ENCODE results near the gene NAA80.

The NAA80 gene

DNA sequence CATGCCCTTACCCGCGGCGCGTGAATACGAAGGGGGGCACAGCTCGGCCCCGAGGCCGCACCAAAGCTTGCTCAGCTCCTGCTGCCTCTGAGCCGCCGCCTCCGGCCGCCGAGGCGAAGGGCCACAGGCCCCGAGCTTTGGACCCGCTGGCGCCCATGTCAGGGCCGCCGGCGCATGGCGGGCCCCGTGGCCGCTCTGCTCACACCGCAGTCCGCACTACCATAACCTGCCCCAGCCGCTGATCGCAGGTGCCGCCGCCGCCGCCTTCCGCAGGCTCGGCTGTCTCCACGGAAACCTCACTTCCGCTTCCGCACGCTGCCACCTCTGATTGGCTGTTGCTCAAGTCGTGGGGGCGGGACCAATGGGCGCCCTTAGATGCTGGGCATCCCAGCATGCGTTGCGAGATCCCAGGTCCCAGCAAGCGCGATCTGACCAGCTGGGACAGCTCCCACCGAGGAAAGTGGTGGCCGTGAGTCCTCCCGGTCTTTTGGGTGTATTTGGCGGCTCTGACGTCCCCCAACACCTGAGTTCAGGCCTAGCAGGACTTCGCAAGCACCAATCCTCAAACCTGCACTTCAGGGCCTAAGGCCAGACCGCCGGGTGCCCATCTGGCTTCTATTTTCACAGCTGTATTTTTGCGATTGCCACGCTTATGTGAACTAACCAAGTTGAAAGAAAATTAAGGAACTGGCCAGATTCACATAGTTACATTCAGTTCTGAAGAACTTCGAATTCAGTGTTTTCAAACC lies 28.9 kb upstream of the NAA80 start, which contains the start of gene TUSC2:
Gene TUSC2, minus strand, starts transcription at position 281 of the 749 bp plus-strand sequence. Its CDS starts 124 bp downstream, at position 157.
- DNase-seq (ENCODE audit: low read depth), result peak; percentile 90

DNA sequence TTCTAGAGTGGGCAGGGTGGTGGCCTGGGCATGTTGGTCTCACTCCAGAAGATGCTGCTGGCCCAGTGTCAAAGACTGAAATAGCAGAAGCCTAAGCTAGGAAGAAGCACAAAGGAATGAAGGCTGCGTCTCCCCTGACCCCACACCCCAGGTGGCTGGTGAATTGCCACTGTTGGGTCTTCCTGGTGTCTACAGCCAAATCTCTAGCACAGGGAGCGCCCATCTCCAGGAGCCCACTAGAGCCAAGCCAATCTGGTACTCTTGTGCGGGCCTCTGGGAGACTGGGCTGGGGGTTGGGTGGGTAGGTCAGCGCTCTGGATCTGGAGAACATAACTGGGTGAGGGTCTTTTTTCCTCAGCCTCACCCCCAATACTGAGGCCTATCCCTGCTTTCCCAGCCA lies 27.9 kb upstream of the NAA80 start:
- DNase-seq (ENCODE audit: low read depth), result no peak

- DNase-seq (ENCODE audit: low read depth), result no peak
Measured at GRCh38 chr3:50326182-50326541, 27.0 kb upstream of the NAA80 start.

GRCh38 chr3:50325497-50326181 lies 26.4 kb upstream of the NAA80 start:
- no peak for DNase-seq (ENCODE audit: low read depth)

- DNase-seq (ENCODE audit: low read depth), result no peak
Measured at GRCh38 chr3:50325113-50325480, 25.9 kb upstream of the NAA80 start.

DNA sequence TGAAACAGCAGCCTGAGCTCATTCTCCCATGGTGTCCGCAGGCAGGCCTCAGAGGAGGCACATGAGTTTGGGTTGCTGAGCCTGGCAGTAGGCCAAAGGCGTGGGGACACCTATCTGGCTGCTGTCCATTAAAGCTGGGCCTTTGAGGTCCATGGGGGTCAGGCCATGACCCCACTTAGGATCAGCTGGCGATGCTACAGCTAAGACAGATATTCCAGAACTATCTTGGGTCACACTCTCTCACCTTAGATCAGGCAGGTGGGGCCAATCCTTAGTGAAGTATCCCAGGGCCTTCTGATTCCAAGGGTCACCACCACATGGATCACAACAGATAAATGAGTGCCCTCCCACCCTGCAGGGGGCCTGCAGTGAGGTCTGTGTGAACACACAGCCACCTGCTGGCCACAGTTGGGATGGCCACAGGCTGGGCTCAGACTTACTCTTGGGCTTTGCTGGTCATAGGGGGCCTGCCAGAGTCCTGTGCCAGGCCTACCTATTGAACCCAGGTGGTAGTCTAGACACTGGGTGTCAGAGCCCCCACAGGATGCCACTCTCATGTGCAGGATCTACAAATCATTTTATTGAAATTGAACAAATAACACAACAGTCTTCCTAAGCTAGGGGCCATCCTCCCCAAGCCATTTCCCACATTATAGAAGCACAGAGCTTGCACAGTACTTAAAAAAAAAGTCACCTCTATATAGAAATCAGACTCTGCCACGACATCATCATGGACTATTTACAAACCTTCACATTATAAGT lies 25.3 kb upstream of the NAA80 start:
- DNase-seq (ENCODE audit: low read depth), result peak; percentile 52

DNA sequence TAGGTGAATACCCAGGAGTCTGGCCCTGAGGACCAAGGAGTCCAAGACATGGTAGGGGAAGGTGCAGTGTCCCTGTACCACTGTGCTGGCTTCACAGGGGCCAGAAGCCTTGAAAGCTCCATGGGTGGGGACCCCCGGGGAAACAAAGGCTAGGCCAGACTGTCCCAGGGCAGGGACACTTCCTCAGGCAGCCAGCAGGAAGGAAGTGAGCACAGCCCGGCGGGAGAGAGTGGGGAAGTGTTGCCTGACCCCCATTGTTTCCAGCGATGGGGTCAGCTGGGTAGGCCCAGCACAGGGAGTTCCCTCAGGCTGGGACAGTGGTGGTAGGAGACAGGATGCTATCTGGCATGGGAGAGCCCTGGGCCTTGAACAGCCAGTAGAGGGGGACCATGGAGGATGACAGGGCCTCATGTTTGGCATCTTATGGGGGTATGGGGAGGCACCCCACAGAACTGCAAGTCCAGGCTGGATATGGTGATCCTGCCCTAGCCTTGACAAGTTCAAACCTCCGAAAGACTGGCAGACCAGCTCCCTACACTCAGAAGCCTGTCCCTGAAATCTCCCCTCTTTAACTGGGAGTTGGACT lies 24.5 kb upstream of the NAA80 start:
- no peak for DNase-seq (ENCODE audit: low read depth)

DNA sequence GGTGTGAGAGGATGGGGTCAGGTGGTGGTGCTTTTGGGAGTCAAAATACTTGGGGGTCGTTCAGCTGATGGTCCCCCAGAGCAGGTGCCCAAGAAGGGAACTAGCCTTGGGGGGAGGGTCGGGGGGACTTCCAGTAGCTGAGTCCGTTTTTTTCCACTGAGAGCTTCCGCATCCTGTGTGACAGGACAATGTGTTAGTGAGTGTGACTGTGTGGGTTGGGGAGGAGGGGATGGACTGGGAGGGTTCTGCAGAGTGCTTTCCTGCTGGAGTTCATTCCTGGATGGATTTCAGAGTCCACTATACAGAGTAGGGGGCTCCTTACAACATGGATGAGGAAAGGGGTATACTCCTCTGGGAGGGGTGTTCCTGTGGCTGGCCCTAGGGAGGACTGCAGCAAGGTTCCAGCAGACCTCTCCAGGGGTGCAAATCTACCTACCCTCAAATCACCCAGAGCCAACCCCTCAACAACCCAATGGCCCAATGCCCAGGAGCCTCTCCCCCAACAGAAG lies 23.9 kb upstream of the NAA80 start:
- DNase-seq (ENCODE audit: low read depth), result no peak

- DNase-seq (ENCODE audit: low read depth), result no peak
Measured at GRCh38 chr3:50322386-50323091, 23.3 kb upstream of the NAA80 start, which contains the start of gene HYAL2. Gene HYAL2 (minus strand): TSS chr3:50322745. CDS start chr3:50320489, 2,256 bp downstream.

- DNase-seq (ENCODE audit: low read depth), result no peak
Measured at GRCh38 chr3:50322115-50322385, 22.8 kb upstream of the NAA80 start.

DNA sequence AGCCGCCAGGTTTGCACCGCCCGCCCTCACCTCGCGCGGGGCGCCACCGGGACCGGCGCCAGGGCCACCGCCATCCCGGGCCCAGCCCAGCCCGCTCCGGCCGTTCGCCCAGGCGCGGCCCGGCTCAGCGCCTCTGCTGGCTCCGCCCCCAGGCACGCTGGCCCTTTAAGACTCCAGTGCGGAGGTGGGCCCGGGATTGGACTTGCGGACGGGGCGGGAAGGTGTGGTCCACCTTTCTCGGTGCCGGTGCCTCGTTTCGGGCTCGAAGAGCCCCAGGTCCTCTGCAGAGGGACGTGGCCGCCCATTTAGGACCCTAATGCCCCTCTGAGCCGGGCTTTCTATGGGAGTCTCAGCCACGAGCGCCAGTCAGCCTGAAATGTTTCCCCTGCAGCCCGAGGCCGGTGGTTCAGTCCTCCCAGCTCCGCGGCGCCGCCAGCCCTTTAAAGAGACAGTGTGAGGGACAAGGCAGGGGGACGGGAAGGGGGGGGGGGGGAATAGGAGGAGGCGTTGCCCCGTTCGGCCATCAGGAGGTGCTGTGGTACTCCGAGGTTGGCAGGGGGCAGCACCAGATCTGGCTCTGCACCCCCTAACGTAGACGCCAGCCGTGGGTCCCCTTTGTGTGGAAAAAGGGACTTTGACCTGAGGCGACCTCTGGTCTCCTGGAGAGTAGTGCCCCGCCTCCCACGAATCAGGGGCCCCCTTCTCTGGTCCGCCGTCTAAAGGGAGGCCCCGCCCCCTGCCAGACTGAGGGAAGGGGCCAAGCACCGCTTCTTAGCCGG lies 22.3 kb upstream of the NAA80 start:
- DNase-seq (ENCODE audit: low read depth), result peak; percentile 84

DNA sequence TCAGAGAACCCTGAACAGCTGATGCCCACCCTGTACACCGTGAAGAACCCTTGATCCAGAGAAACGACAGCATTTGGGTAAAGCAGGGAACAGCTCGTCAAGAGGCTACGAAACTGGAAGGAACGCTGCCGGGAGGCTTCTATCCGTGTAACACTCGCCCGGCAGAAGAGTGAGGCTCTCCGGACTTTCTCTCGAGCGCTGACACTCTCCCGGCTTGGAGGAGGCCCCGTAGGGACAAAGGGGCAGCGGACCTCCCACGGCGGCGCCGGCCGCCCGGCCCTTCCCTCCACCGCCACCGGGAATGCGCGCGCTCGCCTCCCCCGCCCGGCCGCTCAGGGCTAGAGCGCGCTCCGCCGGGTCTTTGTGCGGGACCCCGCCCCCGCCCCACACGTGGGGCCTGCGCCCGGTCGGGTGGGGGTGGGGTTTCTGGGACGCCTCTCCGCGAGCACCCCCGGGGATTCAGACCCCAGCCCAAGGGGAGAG lies 21.7 kb upstream of the NAA80 start:
- DNase-seq (ENCODE audit: low read depth), result peak; percentile 61

DNA sequence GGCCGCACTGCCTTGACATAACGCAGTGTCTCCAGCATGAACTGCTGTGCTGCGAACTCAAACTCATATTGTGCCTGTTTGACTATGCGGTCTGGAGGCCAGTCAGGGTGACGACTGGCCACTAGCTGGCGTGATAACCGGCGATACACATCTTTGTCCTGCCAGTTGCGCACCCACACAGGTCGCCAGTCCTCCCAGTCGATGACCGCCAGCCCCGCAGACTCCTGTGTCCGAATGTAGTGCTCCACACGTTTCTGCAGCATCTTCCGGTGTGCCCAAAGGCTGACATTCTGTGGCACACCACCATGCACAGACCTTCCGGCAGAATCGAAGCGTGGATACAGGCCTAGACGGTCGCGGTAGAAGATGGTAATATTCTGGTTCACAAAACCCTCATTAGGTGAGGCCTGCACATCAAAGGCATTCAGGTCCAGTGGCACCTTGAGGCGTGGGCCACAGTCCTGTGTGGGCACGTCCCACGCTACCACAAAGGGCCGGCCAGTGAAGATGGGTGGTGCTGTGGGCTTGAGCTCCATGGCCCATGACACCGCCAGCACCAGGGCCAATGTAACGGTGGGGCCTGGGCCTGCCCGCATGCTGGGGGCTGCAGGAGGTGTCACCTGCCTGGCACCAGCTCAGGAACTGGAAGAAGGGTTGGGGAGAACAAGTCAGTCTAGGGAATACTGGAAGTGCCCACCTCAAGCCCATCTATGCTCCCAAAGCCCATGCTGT lies 20.9 kb upstream of the NAA80 start:
- DNase-seq (ENCODE audit: low read depth), result no peak

DNA sequence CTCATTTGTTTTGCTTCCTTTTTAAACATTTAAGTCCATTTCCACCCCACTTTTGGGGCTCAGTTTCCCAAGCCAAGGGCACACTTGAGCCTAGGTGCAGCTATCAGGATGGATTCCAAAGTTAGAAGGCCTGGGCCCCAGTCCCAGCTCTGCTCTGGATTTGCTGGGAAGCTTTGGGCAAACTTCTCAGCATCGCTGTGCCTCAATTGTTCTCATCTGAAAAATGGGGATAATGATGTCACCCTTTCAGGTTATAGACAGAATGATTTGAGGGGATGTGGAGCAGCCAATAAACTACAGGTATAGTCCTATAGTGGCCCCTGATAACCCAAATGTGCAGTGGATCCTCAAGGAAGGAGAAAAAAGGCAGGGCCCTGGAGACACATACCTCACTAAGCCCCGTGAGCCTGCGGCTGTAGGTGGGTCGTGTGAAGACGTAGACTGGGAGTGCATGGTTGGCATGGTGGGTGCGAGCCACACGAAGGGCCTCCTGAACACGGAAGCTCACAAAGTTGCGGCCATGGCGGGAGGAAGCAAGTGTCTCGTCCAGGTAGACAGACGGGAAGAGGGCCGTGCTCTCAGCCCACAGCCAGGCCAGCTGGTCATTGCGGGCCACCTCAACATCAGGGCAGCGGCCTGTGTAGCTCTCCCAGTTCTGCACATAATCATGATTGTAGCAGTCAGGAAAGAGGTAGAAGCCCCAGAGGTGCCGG lies 20.1 kb upstream of the NAA80 start:
- DNase-seq (ENCODE audit: low read depth), result no peak

- DNase-seq (ENCODE audit: low read depth), result no peak
Measured at GRCh38 chr3:50318615-50319014, 19.4 kb upstream of the NAA80 start.

- DNase-seq (ENCODE audit: low read depth), result no peak
Measured at GRCh38 chr3:50318163-50318562, 19.0 kb upstream of the NAA80 start.

GRCh38 chr3:50317300-50317699 lies 18.1 kb upstream of the NAA80 start:
- no peak for DNase-seq (ENCODE audit: low read depth)

DNA sequence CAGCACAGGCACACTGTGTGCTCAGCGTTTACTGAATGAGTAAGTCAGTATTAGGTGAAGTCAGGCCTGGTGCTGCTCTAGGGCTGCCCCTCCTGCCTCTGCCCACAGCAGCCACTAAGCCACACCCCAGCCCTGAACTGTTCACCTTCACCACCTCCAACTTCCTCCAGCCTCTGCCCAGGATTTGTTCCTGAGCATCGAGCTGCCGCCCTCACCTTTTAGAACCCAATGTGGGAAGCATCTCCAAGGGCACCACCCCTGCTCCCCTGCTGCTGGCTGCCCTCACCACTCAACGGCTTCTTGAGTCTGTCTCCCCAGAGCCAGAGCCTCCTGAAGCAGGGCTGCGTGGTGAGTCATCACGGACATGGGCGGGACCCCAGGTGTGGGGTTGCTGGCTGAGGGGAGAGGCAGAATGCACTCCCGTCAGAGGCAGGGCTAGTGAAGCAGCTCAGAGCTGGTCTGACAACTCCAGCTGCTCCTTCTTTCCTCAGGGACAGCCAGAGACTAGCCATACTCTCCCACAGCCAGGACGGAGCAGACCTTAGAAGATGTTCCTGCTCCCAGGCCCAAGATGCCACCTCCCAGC lies 17.5 kb upstream of the NAA80 start:
- DNase-seq (ENCODE audit: low read depth), result peak; percentile 67

DNA sequence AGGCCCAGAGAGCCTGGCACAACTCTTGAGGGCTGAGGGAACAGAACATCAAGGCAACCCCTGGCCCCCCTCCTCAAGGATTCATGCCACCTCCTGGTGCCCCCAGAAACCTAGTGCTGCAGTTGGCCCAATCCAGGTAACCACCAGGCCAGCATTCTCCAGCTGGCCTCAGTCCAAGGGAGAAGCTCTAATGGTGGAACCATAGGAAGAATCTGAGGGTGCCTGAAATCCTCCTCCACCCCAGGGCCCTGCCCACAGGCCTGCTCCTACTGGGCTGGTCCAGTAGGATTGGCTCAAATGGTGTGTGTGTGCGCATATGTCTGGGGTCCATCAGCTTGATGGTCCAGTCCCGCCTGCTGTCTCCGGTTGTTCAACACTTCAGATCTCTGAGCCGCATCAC lies 15.6 kb upstream of the NAA80 start:
- DNase-seq (ENCODE audit: low read depth), result no peak
